ENCODE results near the gene IRF8.

Gene IRF8

GRCh38 chr16:85958731-85959130, 59.8 kb downstream of the IRF8 start:
- H3K4me3 ChIP-seq (ENCODE audit: low read depth, low read length) = no peak overlapping the region
- TF ChIP-seq CTCF (IDR thresholded peaks at IDR 0.05; ENCODE audit: control insufficient read depth, extremely low read depth, insufficient read depth) = no peak
- no peak for DNase-seq (ENCODE audit: low read depth)

GRCh38 chr16:85959686-85960085, 60.7 kb downstream of the IRF8 start:
- no peak overlapping the region for H3K4me3 ChIP-seq (ENCODE audit: low read depth, low read length)
- no peak for TF ChIP-seq CTCF (IDR thresholded peaks at IDR 0.05; ENCODE audit: control insufficient read depth, extremely low read depth, insufficient read depth)
- no peak for DNase-seq (ENCODE audit: low read depth)

GRCh38 chr16:85960486-85961046, 61.6 kb downstream of the IRF8 start:
- no peak for DNase-seq (ENCODE audit: low read depth)
- no peak overlapping the region for H3K4me3 ChIP-seq (ENCODE audit: low read depth, low read length)
- TF ChIP-seq CTCF (IDR thresholded peaks at IDR 0.05; ENCODE audit: control insufficient read depth, extremely low read depth, insufficient read depth) = no peak

- no peak for TF ChIP-seq CTCF (IDR thresholded peaks at IDR 0.05; ENCODE audit: control insufficient read depth, extremely low read depth, insufficient read depth)
- no peak for DNase-seq (ENCODE audit: low read depth)
Observed at GRCh38 chr16:85961988-85962915, 63.3 kb downstream of the IRF8 start.

GRCh38 chr16:85963753-85964285, 64.9 kb downstream of the IRF8 start:
- TF ChIP-seq CTCF (IDR thresholded peaks at IDR 0.05; ENCODE audit: control insufficient read depth, extremely low read depth, insufficient read depth) = no peak
- no peak overlapping the region for H3K4me3 ChIP-seq (ENCODE audit: low read depth, low read length)
- DNase-seq (ENCODE audit: low read depth) = no peak

More at GRCh38 chr16:85961988-85962915, 63.3 kb downstream of the IRF8 start:
- H3K4me3 ChIP-seq (ENCODE audit: low read depth, low read length) = no peak overlapping the region

- no peak for DNase-seq (ENCODE audit: low read depth)
- H3K4me3 ChIP-seq (ENCODE audit: low read depth, low read length) = no peak overlapping the region
- TF ChIP-seq CTCF (IDR thresholded peaks at IDR 0.05; ENCODE audit: control insufficient read depth, extremely low read depth, insufficient read depth) = no peak
Observed at GRCh38 chr16:85965125-85965524, 66.2 kb downstream of the IRF8 start.

Measured in LNCaP clone FGC (cell line).